Testis (tissue), 2 donors: ENCODE measurements around the gene UBTF.

ENCODE experiments used
- CTCF ChIP-seq, 3 experiments: fragments of 450-650 bp in 2 of 3; fragments of 200-600 bp in 1 of 3; sonication (generic) in 1 of 3; IDR thresholded peaks; one replicate each; pipeline ENCODE4 v1.5.1; 2016 to 2019; ENCODE audit warnings: antibody characterized with exemption in 3 of 3, mild to moderate bottlenecking in 2 of 3, moderate library complexity in 1 of 3
- POLR2A ChIP-seq: fragments of 450-650 bp; IDR thresholded peaks from one replicate; pipeline ENCODE4 v1.6.1; 2017; ENCODE audit warnings: antibody characterized with exemption, mild to moderate bottlenecking, moderate library complexity

GRCh38 chr17:44249501-44250246 lies 30.2 kb upstream of the UBTF start:
- no peak for TF ChIP-seq CTCF (IDR thresholded peaks at IDR 0.05)
- TF ChIP-seq POLR2A, result no peak
